T-helper 9 cell (primary cell): ENCODE data around the gene BCKDK.
"Not testable (repeated sequence)": the region's sequence is repeated elsewhere in the genome, so short reads cannot be mapped to it uniquely, and the experiment has no call there.

Experiments used
- DNase-seq: peaks from one replicate; pipeline ENCODE4 v3.0.0-alpha.2; 2020

BCKDK gene

GRCh38 chr16:31143011-31143693 lies 35.0 kb downstream of the BCKDK start:
- DNase-seq: no peak

GRCh38 chr16:31143694-31144148 lies 35.5 kb downstream of the BCKDK start:
- DNase-seq: no peak

- not testable (repeated sequence) for DNase-seq
These were observed 36.2 kb downstream of the BCKDK start for GRCh38 chr16:31144418-31144817.

GRCh38 chr16:31145398-31145990 lies 37.3 kb downstream of the BCKDK start:
- no peak for DNase-seq

- DNase-seq: no peak
These were observed 39.4 kb downstream of the BCKDK start for GRCh38 chr16:31147574-31147973.

- DNase-seq: no peak
These were observed 40.1 kb downstream of the BCKDK start for GRCh38 chr16:31148281-31148728.

- DNase-seq: no peak
These were observed 40.7 kb downstream of the BCKDK start for GRCh38 chr16:31148896-31149295.

GRCh38 chr16:31149332-31149731 lies 41.1 kb downstream of the BCKDK start:
- no peak for DNase-seq

- DNase-seq: no peak
These were observed 42.0 kb downstream of the BCKDK start, which contains the start of gene PRSS36 for GRCh38 chr16:31149894-31150890. TSS of gene PRSS36 (minus strand) at chr16:31150066. CDS start at chr16:31150035, 31 bp downstream.

GRCh38 chr16:31150976-31151375 lies 42.8 kb downstream of the BCKDK start:
- DNase-seq: not testable (repeated sequence)

- DNase-seq: no peak
These were observed 49.0 kb downstream of the BCKDK start for GRCh38 chr16:31157136-31157535.
